Measurements from ENCODE around the gene MKNK2. TPM values are rescaled to one million over a fixed set of nuclear protein-coding genes. Genes with fewer than 3 reads are reported as not detected.

The MKNK2 gene
- total and polyA plus RNA-seq, 3 experiments from 2014 or later: 50.8 to 147 (median 137) TPM

Other genes starting within 250 kb of the MKNK2 start
- gene ATP8B3, start 239.0 kb downstream of the MKNK2 start, total RNA-seq: 1 to 10 TPM in 1 of 2 experiments, under 1 TPM in 1; 0.97 to 1.6 TPM
- 2.4 TPM for gene ATP8B3, start 239.0 kb downstream of the MKNK2 start, polyA plus RNA-seq
- 10 to 100 TPM; 61.0 to 63.7 TPM for gene REXO1, start 202.8 kb downstream of the MKNK2 start, total RNA-seq
- gene REXO1, start 202.8 kb downstream of the MKNK2 start, polyA plus RNA-seq: 8.7 TPM
- 10 to 100 TPM; 42.8 to 43.1 TPM for gene KLF16, start 187.7 kb downstream of the MKNK2 start, total RNA-seq
- gene KLF16, start 187.7 kb downstream of the MKNK2 start, polyA plus RNA-seq: 0.92 TPM
- gene ABHD17A, start 165.7 kb downstream of the MKNK2 start, total RNA-seq: 100 to 1,000 TPM; 105 to 114 TPM
- gene ABHD17A, start 165.7 kb downstream of the MKNK2 start, polyA plus RNA-seq: 252 TPM
- 1 to 10 TPM; 6.3 to 6.6 TPM for gene ADAT3, start 145.8 kb downstream of the MKNK2 start, total RNA-seq
- gene ADAT3, start 145.8 kb downstream of the MKNK2 start, polyA plus RNA-seq: 4.6 TPM
- 10 to 100 TPM; 38.6 to 40.6 TPM for gene SCAMP4, start 145.8 kb downstream of the MKNK2 start, total RNA-seq
- 16.3 TPM for gene SCAMP4, start 145.8 kb downstream of the MKNK2 start, polyA plus RNA-seq
- 10 to 100 TPM; 62.1 to 63.5 TPM for gene CSNK1G2, start 110.1 kb downstream of the MKNK2 start, total RNA-seq
- 58.2 TPM for gene CSNK1G2, start 110.1 kb downstream of the MKNK2 start, polyA plus RNA-seq
- gene BTBD2, start 35.5 kb downstream of the MKNK2 start, total RNA-seq: 10 to 100 TPM; 18.6 to 22.5 TPM
- 5.3 TPM for gene BTBD2, start 35.5 kb downstream of the MKNK2 start, polyA plus RNA-seq
- 100 to 1,000 TPM; 171 to 188 TPM for gene MOB3A, start 45.1 kb upstream of the MKNK2 start, total RNA-seq
- 106 TPM for gene MOB3A, start 45.1 kb upstream of the MKNK2 start, polyA plus RNA-seq
- 1 to 10 TPM; 8.9 to 9.7 TPM for gene IZUMO4, start 45.7 kb upstream of the MKNK2 start, total RNA-seq
- 0.58 TPM for gene IZUMO4, start 45.7 kb upstream of the MKNK2 start, polyA plus RNA-seq
- 10 to 100 TPM; 96.5 to 99.2 TPM for gene AP3D1, start 100.3 kb upstream of the MKNK2 start, total RNA-seq
- 44.2 TPM for gene AP3D1, start 100.3 kb upstream of the MKNK2 start, polyA plus RNA-seq
- gene DOT1L, start 112.7 kb upstream of the MKNK2 start, total RNA-seq: 10 to 100 TPM; 82.0 to 84.9 TPM
- 1.2 TPM for gene DOT1L, start 112.7 kb upstream of the MKNK2 start, polyA plus RNA-seq
- 10 to 100 TPM; 96.6 to 99.1 TPM for gene PLEKHJ1, start 185.1 kb upstream of the MKNK2 start, total RNA-seq
- 120 TPM for gene PLEKHJ1, start 185.1 kb upstream of the MKNK2 start, polyA plus RNA-seq
- gene SF3A2, start 185.6 kb upstream of the MKNK2 start, total RNA-seq: 100 to 1,000 TPM; 131 to 138 TPM
- gene SF3A2, start 185.6 kb upstream of the MKNK2 start, polyA plus RNA-seq: 36.2 TPM
- gene AMH, start 198.1 kb upstream of the MKNK2 start, total RNA-seq: 1 to 10 TPM; 5.9 to 7.4 TPM
- gene AMH, start 198.1 kb upstream of the MKNK2 start, polyA plus RNA-seq: not detected
- gene JSRP1, start 205.2 kb upstream of the MKNK2 start, total RNA-seq: 1 to 10 TPM in 1 of 2 experiments, under 1 TPM in 1; 0.73 to 1.0 TPM
- gene JSRP1, start 205.2 kb upstream of the MKNK2 start, polyA plus RNA-seq: 0.91 TPM
- not detected for gene PEAK3, start 230.9 kb upstream of the MKNK2 start, total RNA-seq
- 0.79 TPM for gene PEAK3, start 230.9 kb upstream of the MKNK2 start, polyA plus RNA-seq